Prostate gland (tissue), 2 donors: ENCODE data around the gene DIPK1A. TPM values are rescaled to one million over a fixed set of nuclear protein-coding genes. Genes with fewer than 3 reads are reported as not detected.

Experiments
- DNase-seq: peaks from one replicate; pipeline ENCODE4 v3.0.0-alpha.2; 2019; ENCODE audit warnings: low spot score
- H3K27ac ChIP-seq, 2 donors: fragments of 200-600 bp; sonication (generic); 2 replicates each; pipeline ENCODE4 v1.5.1; 2017 to 2019
- H3K27me3 ChIP-seq: fragments of 200-600 bp; sonication (generic); replicated peaks from 2 replicates; pipeline ENCODE4 v1.5.1; 2019; ENCODE audit not compliant: insufficient read depth
- H3K36me3 ChIP-seq, 2 donors: fragments of 200-600 bp; sonication (generic); 1 replicate in 1 of 2; 2 replicates in 1 of 2; pipeline versions ENCODE4 v1.5.1 to v1.8.1; 2017 to 2019
- H3K4me1 ChIP-seq: fragments of 200-600 bp; sonication (generic); replicated peaks from 2 replicates; pipeline ENCODE4 v1.5.1; 2019
- H3K4me3 ChIP-seq, 2 donors: fragments of 200-600 bp; sonication (generic); 2 replicates each; pipeline ENCODE4 v1.5.1; 2017 to 2019
- H3K9me3 ChIP-seq: fragments of 200-600 bp; sonication (generic); 2 replicates; pipeline ENCODE4 v1.5.1; 2017
- CTCF ChIP-seq, 4 experiments: fragments of 200-600 bp in 2 of 4; fragments of 450-650 bp in 2 of 4; sonication (generic) in 2 of 4; IDR thresholded peaks; 1 replicate in 3 of 4; 2 replicates in 1 of 4; pipeline ENCODE4 v1.5.1; 2016 to 2019; ENCODE audit warnings: antibody characterized with exemption in 4 of 4, mild to moderate bottlenecking in 2 of 4, moderate library complexity in 2 of 4
- POLR2A ChIP-seq: fragments of 450-650 bp; IDR thresholded peaks from one replicate; pipeline ENCODE4 v1.6.1; 2016; ENCODE audit warnings: antibody characterized with exemption, mild to moderate bottlenecking
- POLR2AphosphoS5 ChIP-seq: sonication (generic); formaldehyde crosslinking; IDR thresholded peaks from one replicate; pipeline ENCODE4 v1.6.1; 2017; ENCODE audit warnings: antibody characterized with exemption
- WGBS: methylation state at CpG from one replicate; pipeline ENCODE4 v1.1.5; 2018; 5-methylcytosine and 5-hydroxymethylcytosine counted together
- intact Hi-C: fragments of 100-400 bp; cut with DNase I; formaldehyde crosslinking; loops from one replicate; pipeline ENCODE4 v1.14.2; 2022
- total RNA-seq, 2 donors: library from RNA; depleted of rRNA; stranded (reverse); fragments of >200 nt; gene quantifications; one replicate each; pipeline ENCODE4 v1.1.0, GENCODE V29; 2016

The DIPK1A gene
- total RNA-seq, 2 donors from 2014 or later = 9.2 to 22.2 TPM

GRCh38 chr1:92927870-92928269 lies 33.4 kb downstream of the DIPK1A start:
- Histone ChIP-seq H3K4me1 (no peaks in the 10 kb centered on the region), H3K36me3 (no peaks in the 10 kb centered on the region), H3K27ac (no peak overlapping the region), H3K4me3 (no peak overlapping the region), H3K9me3 (no peaks in the 10 kb centered on the region), H3K27me3 (no peaks in the 10 kb centered on the region)
- no peak for DNase-seq
- intact Hi-C loops = no loop called here
- no peak for TF ChIP-seq POLR2AphosphoS5
- no peak for TF ChIP-seq POLR2A
- no peak for TF ChIP-seq CTCF (IDR thresholded peaks at IDR 0.05)

GRCh38 chr1:92926873-92927272 lies 34.4 kb downstream of the DIPK1A start:
- no peak for DNase-seq
- no peak for TF ChIP-seq CTCF (IDR thresholded peaks at IDR 0.05)
- no peak for TF ChIP-seq POLR2AphosphoS5
- no peak for TF ChIP-seq POLR2A
- Histone ChIP-seq H3K9me3 (no peaks in the 10 kb centered on the region), H3K4me1 (no peaks in the 10 kb centered on the region), H3K4me3 (no peak overlapping the region), H3K27me3 (no peaks in the 10 kb centered on the region), H3K27ac (no peak overlapping the region), H3K36me3 (no peaks in the 10 kb centered on the region)
- intact Hi-C loops = no loop called here
- 100% methylated on average over 1 of the region's 1 CpG for WGBS

GRCh38 chr1:92924501-92924900 lies 36.8 kb downstream of the DIPK1A start:
- H3K9me3 ChIP-seq = no peaks in the 10 kb centered on the region
- no peak overlapping the region for H3K4me3 ChIP-seq
- WGBS = 91% methylated on average over 9 of the region's 9 CpGs
- no peaks in the 10 kb centered on the region for H3K4me1 ChIP-seq
- no peaks in the 10 kb centered on the region for H3K36me3 ChIP-seq
- TF ChIP-seq POLR2AphosphoS5 = no peak
- no peak for TF ChIP-seq POLR2A
- TF ChIP-seq CTCF (IDR thresholded peaks at IDR 0.05) = no peak
- no peaks in the 10 kb centered on the region for H3K27me3 ChIP-seq
- intact Hi-C loops = no loop called here
- no peak overlapping the region for H3K27ac ChIP-seq
- no peak for DNase-seq

GRCh38 chr1:92923664-92924063 lies 37.6 kb downstream of the DIPK1A start:
- TF ChIP-seq POLR2A = no peak
- TF ChIP-seq POLR2AphosphoS5 = no peak
- TF ChIP-seq CTCF (IDR thresholded peaks at IDR 0.05) = no peak
- DNase-seq = no peak
- no peaks in the 10 kb centered on the region for H3K9me3 ChIP-seq
- H3K4me1 ChIP-seq = no peaks in the 10 kb centered on the region
- H3K27me3 ChIP-seq = no peaks in the 10 kb centered on the region
- 82% methylated on average over 4 of the region's 4 CpGs for WGBS
- H3K27ac ChIP-seq = no peak overlapping the region
- H3K36me3 ChIP-seq = no peaks in the 10 kb centered on the region
- intact Hi-C loops = no loop called here
- no peak overlapping the region for H3K4me3 ChIP-seq

- intact Hi-C loops = no loop called here
- Histone ChIP-seq H3K4me1 (no peaks in the 10 kb centered on the region), H3K27me3 (no peaks in the 10 kb centered on the region), H3K4me3 (no peak overlapping the region), H3K36me3 (no peaks in the 10 kb centered on the region), H3K27ac (no peak overlapping the region), H3K9me3 (no peaks in the 10 kb centered on the region)
- TF ChIP-seq POLR2AphosphoS5 (no peak), POLR2A (no peak), CTCF (IDR thresholded peaks at IDR 0.05) (no peak)
- 77% methylated on average over 9 of the region's 9 CpGs for WGBS
- DNase-seq = no peak
Measured at GRCh38 chr1:92922356-92923035, 38.8 kb downstream of the DIPK1A start.
